NCI-H2029 treated with DMSO at 0.1 percent for 48 hours (cell line): ENCODE measurements around the gene PRKAG2.

Source experiments
- DNase-seq: peaks from one replicate; lab custom pipeline; 2025; lab: John Stamatoyannopoulos, UW

The PRKAG2 gene

GRCh38 chr7:151817981-151818673 lies 58.8 kb downstream of the PRKAG2 start:
- DNase-seq: no peak

GRCh38 chr7:151817315-151817690 lies 59.6 kb downstream of the PRKAG2 start:
- DNase-seq: no peak

- DNase-seq: no peak
Observed at GRCh38 chr7:151816562-151817314, 60.2 kb downstream of the PRKAG2 start.

GRCh38 chr7:151815419-151815818 lies 61.5 kb downstream of the PRKAG2 start:
- no peak for DNase-seq

- DNase-seq: no peak
Observed at GRCh38 chr7:151814400-151815009, 62.4 kb downstream of the PRKAG2 start.

GRCh38 chr7:151813997-151814396 lies 62.9 kb downstream of the PRKAG2 start:
- no peak for DNase-seq

GRCh38 chr7:151813445-151813844 lies 63.5 kb downstream of the PRKAG2 start:
- no peak for DNase-seq

- DNase-seq: no peak
Observed at GRCh38 chr7:151812967-151813366, 63.9 kb downstream of the PRKAG2 start.

- DNase-seq: no peak
Observed at GRCh38 chr7:151810441-151811232, 66.3 kb downstream of the PRKAG2 start.

- no peak for DNase-seq
Observed at GRCh38 chr7:151809864-151810170, 67.1 kb downstream of the PRKAG2 start.

- DNase-seq: no peak
Observed at GRCh38 chr7:151809146-151809863, 67.6 kb downstream of the PRKAG2 start.

- no peak for DNase-seq
Observed at GRCh38 chr7:151808400-151809145, 68.3 kb downstream of the PRKAG2 start.

- DNase-seq: no peak
Observed at GRCh38 chr7:151807846-151808245, 69.1 kb downstream of the PRKAG2 start.

GRCh38 chr7:151806952-151807775 lies 69.8 kb downstream of the PRKAG2 start:
- DNase-seq: no peak

GRCh38 chr7:151806204-151806603 lies 70.7 kb downstream of the PRKAG2 start:
- no peak for DNase-seq

GRCh38 chr7:151805191-151805590 lies 71.7 kb downstream of the PRKAG2 start:
- no peak for DNase-seq

GRCh38 chr7:151804756-151805155 lies 72.2 kb downstream of the PRKAG2 start:
- DNase-seq: no peak

- DNase-seq: no peak
Observed at GRCh38 chr7:151803841-151804240, 73.1 kb downstream of the PRKAG2 start.

- DNase-seq: no peak
Observed at GRCh38 chr7:151802469-151802846, 74.5 kb downstream of the PRKAG2 start.

GRCh38 chr7:151801782-151802468 lies 75.0 kb downstream of the PRKAG2 start:
- DNase-seq: no peak
